ENCODE results near the gene PLEKHN1.

DNA sequence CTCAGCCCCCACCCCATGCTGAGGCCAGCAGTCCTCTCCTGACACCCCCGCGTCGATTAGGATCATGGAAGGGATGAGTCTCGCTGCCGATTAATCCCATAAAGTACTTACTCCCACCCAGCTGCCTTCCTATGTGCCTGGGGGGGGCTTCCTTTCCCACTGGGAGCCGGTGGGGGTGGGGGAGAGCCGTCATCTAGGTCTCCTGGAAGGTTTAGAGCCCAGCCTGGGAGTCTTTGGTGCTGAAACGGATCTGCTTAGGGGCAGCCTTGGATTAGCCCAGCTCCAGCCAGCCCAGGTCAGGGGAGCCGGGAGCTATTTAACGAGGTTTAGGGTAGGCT, 32.7 kb upstream of the PLEKHN1 start:
- TF ChIP-seq, protein P1, sequence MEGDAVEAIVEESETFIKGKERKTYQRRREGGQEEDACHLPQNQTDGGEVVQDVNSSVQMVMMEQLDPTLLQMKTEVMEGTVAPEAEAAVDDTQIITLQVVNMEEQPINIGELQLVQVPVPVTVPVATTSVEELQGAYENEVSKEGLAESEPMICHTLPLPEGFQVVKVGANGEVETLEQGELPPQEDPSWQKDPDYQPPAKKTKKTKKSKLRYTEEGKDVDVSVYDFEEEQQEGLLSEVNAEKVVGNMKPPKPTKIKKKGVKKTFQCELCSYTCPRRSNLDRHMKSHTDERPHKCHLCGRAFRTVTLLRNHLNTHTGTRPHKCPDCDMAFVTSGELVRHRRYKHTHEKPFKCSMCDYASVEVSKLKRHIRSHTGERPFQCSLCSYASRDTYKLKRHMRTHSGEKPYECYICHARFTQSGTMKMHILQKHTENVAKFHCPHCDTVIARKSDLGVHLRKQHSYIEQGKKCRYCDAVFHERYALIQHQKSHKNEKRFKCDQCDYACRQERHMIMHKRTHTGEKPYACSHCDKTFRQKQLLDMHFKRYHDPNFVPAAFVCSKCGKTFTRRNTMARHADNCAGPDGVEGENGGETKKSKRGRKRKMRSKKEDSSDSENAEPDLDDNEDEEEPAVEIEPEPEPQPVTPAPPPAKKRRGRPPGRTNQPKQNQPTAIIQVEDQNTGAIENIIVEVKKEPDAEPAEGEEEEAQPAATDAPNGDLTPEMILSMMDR (IDR thresholded peaks at IDR 0.05): no peak
- TF ChIP-seq POLR2A (IDR thresholded peaks at IDR 0.05) (no peak), POLR2AphosphoS5 (IDR thresholded peaks at IDR 0.05) (no peak)

Data from transverse colon (tissue), 4 donors.